Glutamatergic neuron (in vitro differentiated cells): Measurements from ENCODE around the gene ABCA1. TPM values are rescaled to one million over a fixed set of nuclear protein-coding genes. Genes with fewer than 3 reads are reported as not detected.

Source experiments
- DNase-seq: peaks from one replicate; pipeline ENCODE4 v3.0.0; 2022
- H3K27ac Mint-ChIP-seq: one replicate; pipeline ENCODE4 v1.8.0; 2020; ENCODE audit warnings: mild to moderate bottlenecking, mixed read lengths, inconsistent platforms; ENCODE audit not compliant: unreplicated experiment
- H3K27me3 Mint-ChIP-seq: one replicate; pipeline ENCODE4 v1.8.0; 2020; ENCODE audit warnings: mild to moderate bottlenecking, moderate library complexity, mixed read lengths, inconsistent platforms; ENCODE audit not compliant: unreplicated experiment
- H3K36me3 Mint-ChIP-seq: one replicate; pipeline ENCODE4 v1.8.0; 2020; ENCODE audit warnings: mild to moderate bottlenecking, mixed read lengths, inconsistent platforms; ENCODE audit not compliant: unreplicated experiment
- H3K4me1 Mint-ChIP-seq: one replicate; pipeline ENCODE4 v1.8.0; 2020; ENCODE audit warnings: mild to moderate bottlenecking, low read depth, mixed read lengths, inconsistent platforms; ENCODE audit not compliant: unreplicated experiment
- H3K4me3 Mint-ChIP-seq: one replicate; pipeline ENCODE4 v1.8.0; 2020; ENCODE audit warnings: mild to moderate bottlenecking, mixed read lengths, inconsistent platforms; ENCODE audit not compliant: unreplicated experiment
- H3K9me3 Mint-ChIP-seq: one replicate; pipeline ENCODE4 v1.8.0; 2020; ENCODE audit warnings: mild to moderate bottlenecking, moderate library complexity, mixed read lengths, inconsistent platforms; ENCODE audit not compliant: unreplicated experiment
- CTCF ChIP-seq: fragments of 200-600 bp; sonication (generic); IDR thresholded peaks from one replicate; pipeline ENCODE4 v1.5.0; 2021; ENCODE audit not compliant: partially characterized antibody, unreplicated experiment
- total RNA-seq: library from RNA; stranded (reverse); fragmentation: NEBNext Ultra II Directional; extraction: Animal tissue kit (Norgen Biotek cat#: 25700); gene quantifications from one replicate; pipeline ENCODE4 v1.2.1, GENCODE V29; 2021; ENCODE audit not compliant: unreplicated experiment

The ABCA1 gene
- total RNA-seq, 1 donor from 2014 or later = 146 TPM

- DNase-seq = no peak
- H3K27me3 Mint-ChIP-seq = peaks cover 3% of the 10 kb centered on the region
- peaks cover 22% of the 10 kb centered on the region for H3K9me3 Mint-ChIP-seq
- H3K4me1 Mint-ChIP-seq = peaks cover 2% of the 10 kb centered on the region
- no peak overlapping the region for H3K27ac Mint-ChIP-seq
- no peak overlapping the region for H3K4me3 Mint-ChIP-seq
- H3K36me3 Mint-ChIP-seq = peaks cover 5% of the 10 kb centered on the region
- no peak for TF ChIP-seq CTCF
Measured at GRCh38 chr9:104805441-104805840, 122.5 kb downstream of the ABCA1 start.

GRCh38 chr9:104802906-104803305, 125.0 kb downstream of the ABCA1 start:
- TF ChIP-seq CTCF = no peak
- Mint-ChIP-seq H3K4me3 (no peak overlapping the region), H3K36me3 (no peaks in the 10 kb centered on the region), H3K4me1 (no peaks in the 10 kb centered on the region), H3K9me3 (peaks cover 22% of the 10 kb centered on the region), H3K27ac (no peak overlapping the region), H3K27me3 (peaks cover 3% of the 10 kb centered on the region)
- no peak for DNase-seq

- H3K36me3 Mint-ChIP-seq = no peaks in the 10 kb centered on the region
- peaks cover 3% of the 10 kb centered on the region for H3K27me3 Mint-ChIP-seq
- no peak for TF ChIP-seq CTCF
- H3K4me1 Mint-ChIP-seq = no peaks in the 10 kb centered on the region
- H3K9me3 Mint-ChIP-seq = peaks cover 21% of the 10 kb centered on the region
- H3K4me3 Mint-ChIP-seq = no peak overlapping the region
- DNase-seq = no peak
- H3K27ac Mint-ChIP-seq = no peak overlapping the region
Measured at GRCh38 chr9:104802110-104802509, 125.8 kb downstream of the ABCA1 start.

GRCh38 chr9:104800068-104800785, 127.7 kb downstream of the ABCA1 start:
- H3K9me3 Mint-ChIP-seq = peaks cover 14% of the 10 kb centered on the region
- TF ChIP-seq CTCF = no peak
- H3K27me3 Mint-ChIP-seq = peaks cover 4% of the 10 kb centered on the region
- DNase-seq = no peak
- no peak overlapping the region for H3K4me3 Mint-ChIP-seq
- H3K36me3 Mint-ChIP-seq = no peaks in the 10 kb centered on the region
- H3K4me1 Mint-ChIP-seq = no peaks in the 10 kb centered on the region
- no peak overlapping the region for H3K27ac Mint-ChIP-seq

- TF ChIP-seq CTCF = no peak
- no peak for DNase-seq
- H3K27ac Mint-ChIP-seq = peak overlapping the region; percentile 7
Measured at GRCh38 chr9:104798209-104798995, 129.6 kb downstream of the ABCA1 start.

More at GRCh38 chr9:104798209-104798995, 129.6 kb downstream of the ABCA1 start:
- no peak overlapping the region for H3K4me3 Mint-ChIP-seq
- H3K4me1 Mint-ChIP-seq = no peaks in the 10 kb centered on the region
- peaks cover 17% of the 10 kb centered on the region for H3K9me3 Mint-ChIP-seq
- H3K36me3 Mint-ChIP-seq = peaks cover 4% of the 10 kb centered on the region
- peaks cover 5% of the 10 kb centered on the region for H3K27me3 Mint-ChIP-seq
